ENCODE data around the gene MUC5B. TPM values are rescaled to one million over a fixed set of nuclear protein-coding genes. Genes with fewer than 3 reads are reported as not detected.

Gene MUC5B
- total and polyA plus RNA-seq, 2 donors from 2014 or later = 0.38 TPM; not detected in 1

DNA sequence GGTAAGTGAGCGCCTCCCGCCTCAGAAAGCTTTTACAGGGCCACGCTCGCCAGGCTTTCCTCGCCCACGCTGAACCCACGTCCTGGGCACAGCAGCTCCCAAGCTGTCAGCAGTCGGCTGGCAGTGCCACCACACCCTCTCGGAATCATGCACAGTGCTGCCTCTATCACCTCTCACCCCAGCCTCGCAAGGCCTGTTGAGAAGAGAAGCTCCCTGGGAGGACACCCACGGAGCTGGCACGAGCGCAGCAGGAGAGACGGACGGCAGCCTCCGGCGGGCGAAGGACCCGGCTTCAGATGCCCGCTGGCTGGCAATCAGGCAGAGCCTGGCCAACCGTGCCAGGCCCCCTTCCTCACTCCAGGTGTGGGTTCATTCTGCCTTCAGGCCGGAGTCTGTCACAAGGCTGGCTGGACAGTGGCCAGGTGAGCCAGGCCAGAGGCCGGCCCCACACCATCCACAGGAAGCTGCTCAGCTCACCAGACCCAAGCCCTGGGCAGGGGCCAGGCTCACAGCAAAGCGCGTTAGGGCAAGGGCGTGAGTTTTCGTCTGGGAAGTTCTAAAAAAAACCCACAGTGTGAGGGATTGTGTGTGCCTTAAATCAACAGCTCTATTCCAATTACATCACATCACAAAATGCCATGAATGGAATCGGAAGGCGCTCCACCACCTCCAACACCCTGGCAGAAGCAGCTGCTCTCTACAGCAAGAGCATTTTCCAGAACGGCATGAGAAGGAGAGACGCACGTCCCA lies 53.4 kb downstream of the MUC5B start:
- no peaks in the 10 kb centered on the region for H3K9me3 ChIP-seq (ENCODE audit: control insufficient read depth in 2 of 3, insufficient read depth in 1 of 3, low read length in 3 of 3)
- peaks cover 0 to 26% (median 7%) of the 10 kb centered on the region in 3 donors for H3K36me3 ChIP-seq (ENCODE audit: control insufficient read depth in 2 of 3, insufficient read depth in 3 of 3, low read length in 3 of 3)
- no peaks in the 10 kb centered on the region for H3K4me1 ChIP-seq (ENCODE audit: control insufficient read depth in 2 of 3, insufficient read depth in 2 of 3, low read depth in 1 of 3, low read length in 3 of 3)
- H3K4me3 ChIP-seq (ENCODE audit: low read length in 3 of 3) = no peak overlapping the region
- peak in 1 of 5 donors; percentile 75 for DNase-seq
- H3K9ac ChIP-seq (ENCODE audit: low read length in 3 of 3) = no peak overlapping the region
- H3K27me3 ChIP-seq (ENCODE audit: control insufficient read depth, insufficient read depth, low read length) = no peaks in the 10 kb centered on the region
- intact Hi-C loops (cut with DNase I) = no loop called here
- FAIRE-seq = no peak
- TF ChIP-seq, protein P1, sequence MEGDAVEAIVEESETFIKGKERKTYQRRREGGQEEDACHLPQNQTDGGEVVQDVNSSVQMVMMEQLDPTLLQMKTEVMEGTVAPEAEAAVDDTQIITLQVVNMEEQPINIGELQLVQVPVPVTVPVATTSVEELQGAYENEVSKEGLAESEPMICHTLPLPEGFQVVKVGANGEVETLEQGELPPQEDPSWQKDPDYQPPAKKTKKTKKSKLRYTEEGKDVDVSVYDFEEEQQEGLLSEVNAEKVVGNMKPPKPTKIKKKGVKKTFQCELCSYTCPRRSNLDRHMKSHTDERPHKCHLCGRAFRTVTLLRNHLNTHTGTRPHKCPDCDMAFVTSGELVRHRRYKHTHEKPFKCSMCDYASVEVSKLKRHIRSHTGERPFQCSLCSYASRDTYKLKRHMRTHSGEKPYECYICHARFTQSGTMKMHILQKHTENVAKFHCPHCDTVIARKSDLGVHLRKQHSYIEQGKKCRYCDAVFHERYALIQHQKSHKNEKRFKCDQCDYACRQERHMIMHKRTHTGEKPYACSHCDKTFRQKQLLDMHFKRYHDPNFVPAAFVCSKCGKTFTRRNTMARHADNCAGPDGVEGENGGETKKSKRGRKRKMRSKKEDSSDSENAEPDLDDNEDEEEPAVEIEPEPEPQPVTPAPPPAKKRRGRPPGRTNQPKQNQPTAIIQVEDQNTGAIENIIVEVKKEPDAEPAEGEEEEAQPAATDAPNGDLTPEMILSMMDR (IDR thresholded peaks at IDR 0.05; ENCODE audit: borderline replicate concordance, extremely low read depth, insufficient read depth) = no peak
- no peak overlapping the region for H3K27ac ChIP-seq (ENCODE audit: low read depth in 2 of 2, low read length in 2 of 2)

DNA sequence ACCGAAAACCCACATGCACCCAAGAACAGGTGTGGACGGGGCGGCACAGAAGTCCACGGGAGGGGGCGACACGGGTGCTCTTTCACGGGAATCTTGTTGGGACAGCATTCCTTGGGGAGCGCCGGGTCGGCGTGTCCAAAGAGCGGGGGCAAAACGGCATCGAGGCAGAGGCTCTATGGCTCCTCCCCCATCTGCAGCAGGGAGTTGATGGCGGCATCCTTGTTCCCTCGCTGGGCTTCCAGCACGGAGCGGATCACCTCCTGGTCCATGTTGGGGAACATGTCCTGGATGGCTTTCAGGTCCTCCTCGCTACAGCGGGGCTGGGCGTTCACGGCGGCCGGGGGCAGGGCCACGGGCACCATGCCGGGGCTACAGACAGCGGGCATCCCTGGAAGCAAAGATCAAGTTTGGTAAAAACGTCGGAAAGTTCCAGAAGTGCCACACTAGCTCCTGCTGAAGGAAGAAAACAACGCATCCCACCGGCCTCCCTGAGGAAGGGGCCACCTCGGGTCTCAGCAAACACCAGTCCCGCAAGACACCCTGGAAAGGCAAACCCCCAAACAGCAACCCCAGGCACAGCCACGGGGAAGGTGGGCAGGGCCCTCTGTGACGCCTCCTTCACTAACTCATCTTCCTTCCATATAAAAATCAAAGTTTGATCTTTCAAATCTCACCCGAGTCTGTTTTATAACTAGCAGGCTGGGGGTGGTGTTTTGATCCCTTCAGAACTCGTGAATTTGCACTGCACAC lies 54.2 kb downstream of the MUC5B start:
- TF ChIP-seq, protein P1 (IDR thresholded peaks at IDR 0.05; ENCODE audit: borderline replicate concordance, extremely low read depth, insufficient read depth) = no peak
- no peak for FAIRE-seq
- peaks cover 0 to 2% (median 0%) of the 10 kb centered on the region in 3 donors for H3K4me1 ChIP-seq (ENCODE audit: control insufficient read depth in 2 of 3, insufficient read depth in 2 of 3, low read depth in 1 of 3, low read length in 3 of 3)
- no peak overlapping the region for H3K9ac ChIP-seq (ENCODE audit: low read length in 3 of 3)
- DNase-seq = peak in 1 of 5 donors; percentile 70
- intact Hi-C loops (cut with DNase I) = no loop called here
- no peaks in the 10 kb centered on the region for H3K27me3 ChIP-seq (ENCODE audit: control insufficient read depth, insufficient read depth, low read length)
- H3K4me3 ChIP-seq (ENCODE audit: low read length in 3 of 3) = no peak overlapping the region
- H3K36me3 ChIP-seq (ENCODE audit: control insufficient read depth in 2 of 3, insufficient read depth in 3 of 3, low read length in 3 of 3) = peaks cover 0 to 26% (median 7%) of the 10 kb centered on the region in 3 donors
- no peak overlapping the region for H3K27ac ChIP-seq (ENCODE audit: low read depth in 2 of 2, low read length in 2 of 2)
- H3K9me3 ChIP-seq (ENCODE audit: control insufficient read depth in 2 of 3, insufficient read depth in 1 of 3, low read length in 3 of 3) = no peaks in the 10 kb centered on the region

DNA sequence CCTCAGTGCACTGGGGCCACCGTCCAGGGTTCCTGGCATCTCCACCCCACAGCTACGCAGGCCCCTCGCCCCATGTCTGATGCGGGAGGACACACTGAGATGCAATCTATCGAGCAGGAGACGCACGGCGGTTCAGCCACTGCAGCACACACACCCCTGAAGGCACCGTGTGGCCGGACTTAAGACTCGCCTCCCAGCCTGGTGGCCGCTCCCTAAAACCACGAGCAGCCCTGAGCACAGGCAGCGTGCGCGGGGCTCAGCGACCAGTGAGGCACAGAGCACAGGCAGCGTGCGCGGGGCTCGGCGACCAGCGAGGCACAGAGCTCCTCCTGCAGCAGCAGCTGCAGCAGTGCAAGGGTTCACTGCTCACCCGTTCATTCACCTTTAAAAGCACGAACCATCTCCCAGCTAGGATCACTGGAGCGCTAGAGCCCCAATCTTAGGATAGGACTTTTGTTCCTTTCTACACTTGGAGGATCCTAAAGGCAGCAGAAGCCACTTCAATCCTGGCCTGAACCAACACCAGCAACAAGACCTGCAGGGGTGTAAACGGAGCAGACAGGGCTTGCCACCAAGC lies 55.2 kb downstream of the MUC5B start:
- FAIRE-seq (no peak), DNase-seq (peak in 4 of 5 donors; percentile 20 to 55 (median 25))
- Histone ChIP-seq H3K27ac (ENCODE audit: low read depth in 2 of 2, low read length in 2 of 2) (no peak overlapping the region), H3K27me3 (ENCODE audit: control insufficient read depth, insufficient read depth, low read length) (no peaks in the 10 kb centered on the region), H3K9me3 (ENCODE audit: control insufficient read depth in 2 of 3, insufficient read depth in 1 of 3, low read length in 3 of 3) (no peaks in the 10 kb centered on the region), H3K36me3 (ENCODE audit: control insufficient read depth in 2 of 3, insufficient read depth in 3 of 3, low read length in 3 of 3) (peaks cover 0 to 26% (median 7%) of the 10 kb centered on the region in 3 donors), H3K4me3 (ENCODE audit: low read length in 3 of 3) (no peak overlapping the region), H3K4me1 (ENCODE audit: control insufficient read depth in 2 of 3, insufficient read depth in 2 of 3, low read depth in 1 of 3, low read length in 3 of 3) (peaks cover 0 to 2% (median 0%) of the 10 kb centered on the region in 3 donors), H3K9ac (ENCODE audit: low read length in 3 of 3) (no peak overlapping the region)
- TF ChIP-seq, protein P1 (IDR thresholded peaks at IDR 0.05; ENCODE audit: borderline replicate concordance, extremely low read depth, insufficient read depth) = no peak
- intact Hi-C loops (cut with DNase I) = no loop called here
